ENCODE measurements around the gene CRYAA.
"Not testable (repeated sequence)": the region's sequence is repeated elsewhere in the genome, so short reads cannot be mapped to it uniquely, and the experiment has no call there.

CRYAA gene

DNA sequence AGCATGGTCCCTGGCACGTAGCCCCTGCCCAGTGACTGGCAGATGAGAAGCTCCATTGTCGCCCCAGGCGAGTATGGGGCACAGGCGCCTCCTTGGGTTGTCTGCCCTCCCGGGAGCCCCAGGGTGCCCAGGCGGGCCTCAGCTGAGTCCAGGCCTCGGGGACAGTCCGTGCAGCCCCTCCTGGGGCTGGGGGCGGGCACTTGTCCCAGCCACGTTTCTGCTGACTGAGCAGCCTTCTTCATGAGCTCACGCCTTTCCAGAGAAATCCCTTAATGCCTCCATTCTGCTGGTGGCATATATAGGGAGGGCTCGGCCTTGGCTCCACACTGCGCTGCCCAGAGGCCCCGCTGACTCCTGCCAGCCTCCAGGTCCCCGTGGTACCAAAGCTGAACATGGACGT, at the start of gene CRYAA:
Gene CRYAA (plus strand): TSS at position 301 of the 400 bp plus-strand sequence. CDS start 92 bp downstream, at position 393.
- not testable (repeated sequence) for DNase-seq

- not testable (repeated sequence) for DNase-seq
Observed at GRCh38 chr21:43130094-43130493, 38.7 kb upstream of the CRYAA start.

- not testable (repeated sequence) for DNase-seq
Observed at GRCh38 chr21:43134520-43134919, 34.3 kb upstream of the CRYAA start.

- not testable (repeated sequence) for DNase-seq
Observed at GRCh38 chr21:43138944-43139343, 29.9 kb upstream of the CRYAA start.

DNA sequence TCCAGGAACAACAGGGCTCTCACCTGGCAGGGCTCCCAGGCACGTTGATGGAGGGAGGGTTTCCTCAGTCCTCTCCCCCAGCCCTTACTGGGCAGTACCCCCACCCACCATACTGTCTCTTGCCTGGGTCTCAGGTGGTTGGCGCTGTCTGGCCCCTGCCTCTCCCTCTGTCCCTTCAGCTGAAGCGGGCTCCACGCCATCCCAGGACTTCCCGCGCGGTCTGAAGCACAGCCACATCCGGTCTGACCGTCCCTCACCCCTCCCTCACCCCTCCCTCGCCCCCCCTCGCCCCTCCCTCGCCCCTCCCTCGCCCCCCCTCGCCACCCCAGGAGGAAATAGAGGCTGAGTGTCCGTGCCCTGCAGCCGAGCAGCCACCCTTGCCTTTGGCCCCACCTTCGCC, 27.4 kb upstream of the CRYAA start:
- not testable (repeated sequence) for DNase-seq

DNA sequence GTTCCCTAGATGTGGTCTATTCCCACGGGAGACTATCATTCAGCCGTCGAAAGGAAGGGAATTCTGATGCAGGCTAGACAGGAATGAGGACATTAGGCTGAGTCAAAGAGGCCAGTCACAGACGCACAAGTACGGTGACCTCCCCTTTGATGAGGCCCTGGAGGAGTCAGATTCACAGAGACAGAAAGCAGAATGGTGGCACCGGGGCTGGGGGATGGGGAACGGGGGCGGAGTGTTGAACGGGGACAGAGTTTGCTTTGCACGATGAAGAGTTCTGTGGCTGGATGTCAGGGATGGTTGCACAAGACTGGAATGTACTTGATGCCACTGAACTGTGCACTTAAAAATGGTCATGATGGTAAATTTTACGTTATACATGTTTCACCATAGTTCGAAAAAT, 22.2 kb upstream of the CRYAA start:
- not testable (repeated sequence) for DNase-seq

- not testable (repeated sequence) for DNase-seq
Observed at GRCh38 chr21:43147999-43148398, 20.8 kb upstream of the CRYAA start.

GRCh38 chr21:43149344-43149743, 19.5 kb upstream of the CRYAA start:
- DNase-seq, result not testable (repeated sequence)

DNA sequence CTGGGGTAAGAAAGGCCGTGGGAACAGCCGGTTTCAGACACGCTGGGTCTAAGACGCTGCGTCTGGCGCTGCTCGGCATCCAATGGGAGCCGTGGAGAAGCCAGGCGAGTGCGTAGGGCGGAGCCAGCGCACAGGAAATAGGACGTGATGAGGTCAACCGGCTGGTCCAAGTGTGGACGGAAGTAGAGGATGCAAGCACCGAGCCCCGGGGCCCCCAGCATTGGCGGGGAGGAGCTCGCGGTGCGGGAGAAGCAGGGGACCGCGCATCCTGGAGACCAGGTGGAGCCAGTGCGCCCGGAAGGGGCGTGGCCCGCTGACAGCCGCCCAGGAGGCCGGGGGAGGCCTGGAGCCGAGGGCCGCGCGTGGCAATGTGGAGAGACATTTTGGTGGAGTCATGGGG, 15.2 kb upstream of the CRYAA start:
- not testable (repeated sequence) for DNase-seq

GRCh38 chr21:43159279-43160175, 9.3 kb upstream of the CRYAA start:
- not testable (repeated sequence) for DNase-seq

DNA sequence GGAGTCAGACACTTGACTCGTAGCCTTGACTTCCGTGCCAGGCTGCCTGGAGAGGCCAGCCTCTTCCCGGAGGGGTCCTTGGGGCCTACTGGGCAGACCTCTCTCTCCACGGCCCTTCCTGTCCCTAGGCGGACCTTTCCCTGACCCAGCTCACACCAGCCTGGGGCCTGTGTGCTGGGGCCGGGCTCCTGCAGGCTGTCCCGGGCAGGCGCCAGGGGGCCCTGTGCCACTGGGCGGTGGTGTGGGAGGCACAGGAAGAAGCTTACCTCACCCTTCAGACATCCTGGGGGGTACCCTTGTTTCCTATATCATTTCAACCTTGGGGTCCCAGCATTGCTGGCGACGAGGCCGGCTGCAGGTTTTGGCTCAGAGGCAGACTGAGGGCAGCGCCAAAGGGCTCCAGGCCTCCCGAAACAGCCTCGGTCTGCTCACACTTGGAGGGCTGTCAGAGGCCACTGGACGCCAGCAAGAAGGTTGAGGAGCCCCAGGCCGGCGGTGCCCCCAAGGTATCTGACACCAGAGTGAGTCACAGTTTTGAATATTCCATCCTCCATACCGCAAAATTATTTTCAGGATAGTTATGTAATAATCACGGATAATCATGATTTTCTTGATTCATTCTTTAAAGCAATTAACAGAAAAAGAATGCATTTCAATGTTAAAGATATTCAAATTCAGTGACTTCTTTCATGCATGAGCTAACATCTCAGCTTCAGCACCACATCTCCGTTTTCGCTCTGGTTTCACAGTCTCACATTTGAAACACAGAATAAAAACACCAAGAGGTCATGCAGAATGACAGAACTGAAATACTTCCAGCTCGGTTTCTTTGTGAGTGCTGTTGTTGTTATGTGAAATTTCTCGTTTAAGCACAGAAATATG, 6.7 kb upstream of the CRYAA start:
- DNase-seq, result not testable (repeated sequence)

DNA sequence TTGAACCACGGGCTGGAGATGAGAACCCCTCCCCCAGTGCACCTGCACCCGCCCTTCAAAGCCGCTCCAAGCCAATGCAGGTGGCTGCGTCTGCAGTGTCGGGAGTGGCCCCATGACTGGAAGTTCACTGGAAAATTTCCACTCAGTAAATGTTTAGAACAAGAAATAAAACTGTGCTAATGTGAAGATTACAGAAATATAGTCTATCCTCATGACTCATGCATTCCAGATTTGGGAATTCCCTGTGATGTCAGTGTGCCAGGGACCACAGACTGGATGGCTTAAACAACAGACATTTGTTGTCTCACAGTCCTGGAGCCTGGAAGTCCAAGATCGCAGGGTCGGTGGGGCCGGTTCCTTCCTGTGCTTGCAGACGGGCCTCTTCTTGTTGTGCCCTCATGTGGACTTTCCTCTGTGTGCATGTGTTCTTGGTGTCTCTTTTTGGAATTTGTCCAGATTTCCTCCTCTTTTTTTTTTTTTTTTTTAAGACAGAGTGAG, 6.1 kb upstream of the CRYAA start:
- not testable (repeated sequence) for DNase-seq

GRCh38 chr21:43164823-43165222, 4.0 kb upstream of the CRYAA start:
- DNase-seq, result not testable (repeated sequence)

DNA sequence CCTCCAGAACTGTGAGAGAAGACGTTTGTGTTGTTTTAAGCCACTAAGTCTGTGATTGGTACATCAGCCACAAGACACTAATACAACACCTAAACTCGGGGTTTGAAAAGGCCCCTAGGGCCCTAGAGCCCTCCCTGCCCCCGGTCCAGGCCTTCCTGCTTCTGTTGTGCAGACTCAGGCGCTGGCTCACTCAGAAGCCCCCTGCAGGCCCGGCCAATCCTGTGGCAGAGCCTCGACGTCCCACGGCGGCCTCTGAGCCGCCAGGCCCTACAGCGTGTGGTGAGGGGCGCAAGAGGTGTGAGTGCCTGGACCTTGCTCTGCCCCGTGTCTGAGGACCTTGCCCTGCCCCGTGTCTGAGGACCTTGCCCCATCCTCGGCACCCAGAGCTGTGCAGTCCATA, 3.1 kb upstream of the CRYAA start:
- DNase-seq, result not testable (repeated sequence)

DNA sequence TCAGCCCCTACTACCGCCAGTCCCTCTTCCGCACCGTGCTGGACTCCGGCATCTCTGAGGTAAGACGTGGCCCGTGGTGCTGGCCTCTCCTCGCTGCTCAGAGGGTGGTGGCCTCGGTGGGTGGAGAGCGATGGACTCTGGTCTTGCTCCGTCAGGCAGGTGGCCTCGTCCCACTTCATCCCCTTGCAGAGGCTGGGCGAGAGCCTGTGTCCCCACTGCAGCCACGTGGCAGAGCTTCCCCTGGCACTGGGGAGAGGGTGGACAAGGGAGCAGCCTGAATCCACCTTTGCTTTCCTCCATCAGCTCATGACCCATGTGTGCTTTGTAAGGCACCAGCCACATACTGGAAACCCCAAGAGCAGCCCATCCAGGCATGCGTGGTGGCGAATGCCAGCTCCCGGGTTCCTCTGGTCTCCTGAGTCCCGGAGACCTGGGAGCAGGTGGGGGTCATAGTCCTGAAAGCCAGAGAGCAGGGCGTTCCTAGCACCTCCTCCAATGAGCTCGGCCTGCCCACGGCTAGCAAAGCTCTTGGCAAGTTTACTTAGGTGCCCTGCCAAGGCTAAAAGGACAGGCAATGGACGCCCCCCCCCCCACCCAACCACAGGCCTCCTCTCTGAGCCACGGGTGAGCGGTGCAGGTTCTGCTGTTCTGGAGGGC, 550 bp downstream of the CRYAA start:
- DNase-seq, result not testable (repeated sequence)

DNA sequence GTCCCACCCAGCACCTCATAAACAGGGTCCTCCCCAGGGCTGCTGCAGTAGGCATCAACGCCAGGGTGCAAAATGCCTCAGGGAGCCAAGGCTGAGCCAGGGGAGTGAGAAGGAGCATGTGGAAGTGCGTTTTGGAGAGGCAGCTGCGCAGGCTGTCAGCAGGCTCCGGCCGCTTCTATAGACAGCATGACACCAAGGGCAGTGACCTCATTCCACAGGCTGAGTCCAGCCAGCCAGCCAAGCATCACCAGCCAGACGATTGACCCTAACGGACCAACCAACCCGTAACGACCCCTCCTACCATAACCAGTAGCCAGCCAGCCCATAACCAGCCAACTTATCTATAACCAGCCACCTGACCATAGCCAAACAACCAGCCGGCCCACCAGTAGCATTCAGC, 1.1 kb downstream of the CRYAA start:
- DNase-seq, result not testable (repeated sequence)

GRCh38 chr21:43172812-43173211, 4.0 kb downstream of the CRYAA start:
- not testable (repeated sequence) for DNase-seq

DNA sequence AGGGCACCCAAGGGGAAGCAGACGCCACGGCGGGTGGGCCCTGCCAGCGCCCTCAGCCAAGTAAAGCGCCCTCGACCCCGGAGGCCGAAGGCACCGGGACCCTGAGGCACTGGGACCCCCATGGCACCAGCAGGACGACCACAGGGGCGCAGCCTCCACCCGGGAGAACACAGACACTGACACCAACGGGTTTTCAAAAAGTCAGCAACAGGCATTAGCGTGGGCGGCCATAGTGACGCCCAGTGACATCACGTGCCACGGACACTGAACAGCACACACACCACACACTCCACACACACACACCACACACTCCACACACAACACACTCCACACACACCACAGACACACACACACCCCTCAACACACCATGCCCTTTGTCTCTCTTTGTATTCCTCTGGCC, 4.6 kb downstream of the CRYAA start:
- DNase-seq, result not testable (repeated sequence)

DNA sequence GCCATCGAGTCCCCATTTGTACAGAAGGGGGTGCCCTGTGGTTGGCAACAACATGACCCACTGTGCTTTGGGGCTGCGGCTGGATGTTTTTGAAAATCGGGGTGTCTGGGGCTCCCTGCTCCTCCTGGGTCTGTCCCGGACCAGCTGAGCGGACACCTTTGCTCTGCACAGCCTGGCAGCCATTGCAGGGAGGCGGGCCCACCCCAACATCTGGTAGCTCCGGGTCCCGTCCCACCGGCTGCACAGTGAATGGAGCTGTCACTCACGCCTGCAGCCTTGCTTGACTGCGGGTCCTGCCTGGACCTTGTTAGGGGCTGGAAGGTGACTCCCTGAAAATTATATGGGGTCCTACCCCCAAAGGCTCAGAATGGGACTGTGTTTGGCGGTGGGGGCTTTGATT, 5.1 kb downstream of the CRYAA start:
- not testable (repeated sequence) for DNase-seq

DNA sequence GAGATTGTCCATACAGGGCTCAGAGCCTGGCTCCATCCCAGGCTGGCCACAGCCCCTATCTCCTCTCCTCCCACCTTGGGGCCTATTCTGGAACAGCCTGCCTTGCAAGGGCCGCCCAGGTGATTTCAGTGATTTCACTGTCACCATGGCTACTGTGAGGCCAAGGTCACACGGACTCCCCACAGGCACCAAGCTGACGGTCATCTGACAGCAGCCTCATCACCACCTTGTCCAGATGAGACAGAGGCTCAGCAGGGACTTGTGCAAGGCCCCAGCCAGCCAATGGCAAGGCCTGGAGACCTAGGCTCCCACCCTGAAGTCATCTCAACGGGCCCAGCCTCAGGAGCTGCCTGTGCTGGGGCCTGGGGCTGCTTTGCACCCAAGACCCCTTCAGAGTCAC, 6.2 kb downstream of the CRYAA start:
- not testable (repeated sequence) for DNase-seq

GRCh38 chr21:43176621-43177020, 7.8 kb downstream of the CRYAA start:
- DNase-seq, result not testable (repeated sequence)

- not testable (repeated sequence) for DNase-seq
Observed at GRCh38 chr21:43177043-43177906, 8.5 kb downstream of the CRYAA start.

Data from MV-4-11 (cell line).